ENCODE results near the gene MCTP1.

MCTP1 gene

GRCh38 chr5:95069948-95070347, 214.9 kb downstream of the MCTP1 start:
- no peak overlapping the region for H3K4me3 ChIP-seq (ENCODE audit: low read depth, low read length)
- DNase-seq (ENCODE audit: low read depth), result no peak
- TF ChIP-seq CTCF (IDR thresholded peaks at IDR 0.05; ENCODE audit: insufficient read depth, low read depth, low read length, missing control alignments), result no peak

GRCh38 chr5:95069021-95069420, 215.9 kb downstream of the MCTP1 start:
- TF ChIP-seq CTCF (IDR thresholded peaks at IDR 0.05; ENCODE audit: insufficient read depth, low read depth, low read length, missing control alignments), result no peak
- DNase-seq (ENCODE audit: low read depth), result no peak
- no peak overlapping the region for H3K4me3 ChIP-seq (ENCODE audit: low read depth, low read length)

GRCh38 chr5:95068289-95068910, 216.5 kb downstream of the MCTP1 start:
- DNase-seq (ENCODE audit: low read depth), result no peak
- H3K4me3 ChIP-seq (ENCODE audit: low read depth, low read length), result no peak overlapping the region; the same call in 1 of the 2 replicates
- no peak for TF ChIP-seq CTCF (IDR thresholded peaks at IDR 0.05; ENCODE audit: insufficient read depth, low read depth, low read length, missing control alignments)

- no peak for TF ChIP-seq CTCF (IDR thresholded peaks at IDR 0.05; ENCODE audit: insufficient read depth, low read depth, low read length, missing control alignments)
- no peak overlapping the region for H3K4me3 ChIP-seq (ENCODE audit: low read depth, low read length)
- DNase-seq (ENCODE audit: low read depth), result no peak
These were observed 218.8 kb downstream of the MCTP1 start for GRCh38 chr5:95066048-95066447.

GRCh38 chr5:95063492-95063891, 221.4 kb downstream of the MCTP1 start:
- TF ChIP-seq CTCF (IDR thresholded peaks at IDR 0.05; ENCODE audit: insufficient read depth, low read depth, low read length, missing control alignments), result no peak

GRCh38 chr5:95060098-95060497, 224.8 kb downstream of the MCTP1 start:
- DNase-seq (ENCODE audit: low read depth), result no peak
- TF ChIP-seq CTCF (IDR thresholded peaks at IDR 0.05; ENCODE audit: insufficient read depth, low read depth, low read length, missing control alignments), result no peak
- H3K4me3 ChIP-seq (ENCODE audit: low read depth, low read length), result no peak overlapping the region

More at GRCh38 chr5:95063492-95063891, 221.4 kb downstream of the MCTP1 start:
- no peak overlapping the region for H3K4me3 ChIP-seq (ENCODE audit: low read depth, low read length)
- no peak for DNase-seq (ENCODE audit: low read depth)

GRCh38 chr5:95059636-95060035, 225.3 kb downstream of the MCTP1 start:
- no peak for DNase-seq (ENCODE audit: low read depth)
- H3K4me3 ChIP-seq (ENCODE audit: low read depth, low read length), result no peak overlapping the region
- no peak for TF ChIP-seq CTCF (IDR thresholded peaks at IDR 0.05; ENCODE audit: insufficient read depth, low read depth, low read length, missing control alignments)
